ENCODE measurements around the gene GPR35.

DNA sequence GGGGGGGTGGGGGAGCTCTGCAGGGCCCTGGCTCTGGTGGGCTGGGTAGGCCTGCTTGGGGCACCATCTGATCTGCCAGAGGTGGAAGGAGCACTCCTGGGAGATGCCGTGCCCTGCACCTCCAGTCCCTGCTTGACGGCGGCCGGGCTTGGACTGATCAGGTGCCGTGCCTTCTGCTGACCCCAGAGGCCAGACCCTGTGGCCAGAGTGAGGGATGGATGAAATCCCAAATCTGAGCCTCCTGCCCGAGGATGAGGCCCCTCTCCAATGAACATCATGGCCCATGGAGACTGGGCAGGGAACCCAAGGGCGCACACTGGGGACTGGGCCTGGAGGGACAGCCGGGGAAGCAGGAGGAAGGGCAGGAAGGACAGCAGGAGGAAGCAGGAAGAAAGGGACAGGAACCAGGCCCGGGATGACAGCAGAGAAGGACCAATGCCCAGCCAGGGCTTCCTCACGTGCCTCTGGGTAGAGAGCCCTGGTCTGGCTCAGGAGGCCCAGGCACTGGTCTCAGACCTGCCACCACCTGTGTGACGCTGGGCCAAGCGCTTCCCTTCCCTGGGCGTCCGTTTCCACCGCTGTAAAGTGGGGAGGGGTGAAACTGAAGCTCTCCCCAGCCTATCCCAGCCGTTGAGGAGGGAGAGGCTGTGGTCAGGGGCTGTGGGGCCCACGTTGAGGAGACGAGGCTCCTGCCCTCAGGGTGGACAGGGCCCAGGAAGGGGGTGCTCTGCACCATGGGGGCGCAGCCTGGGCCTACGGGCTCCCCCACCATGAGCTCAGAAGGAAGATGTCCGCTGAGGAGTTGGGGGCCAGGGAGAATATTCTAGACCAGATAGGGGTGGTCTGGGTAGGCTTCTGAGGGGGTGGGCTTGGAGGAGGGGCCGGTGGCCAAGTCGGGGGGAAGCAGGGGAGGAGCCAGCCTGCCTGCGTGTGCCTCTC is 1.0 kb upstream of the GPR35 start:
- TF ChIP-seq EZH2 (IDR thresholded peaks at IDR 0.05; ENCODE audit: borderline replicate concordance, low read depth, low read length, severe bottlenecking), result no peak
- TF ChIP-seq, protein P1, sequence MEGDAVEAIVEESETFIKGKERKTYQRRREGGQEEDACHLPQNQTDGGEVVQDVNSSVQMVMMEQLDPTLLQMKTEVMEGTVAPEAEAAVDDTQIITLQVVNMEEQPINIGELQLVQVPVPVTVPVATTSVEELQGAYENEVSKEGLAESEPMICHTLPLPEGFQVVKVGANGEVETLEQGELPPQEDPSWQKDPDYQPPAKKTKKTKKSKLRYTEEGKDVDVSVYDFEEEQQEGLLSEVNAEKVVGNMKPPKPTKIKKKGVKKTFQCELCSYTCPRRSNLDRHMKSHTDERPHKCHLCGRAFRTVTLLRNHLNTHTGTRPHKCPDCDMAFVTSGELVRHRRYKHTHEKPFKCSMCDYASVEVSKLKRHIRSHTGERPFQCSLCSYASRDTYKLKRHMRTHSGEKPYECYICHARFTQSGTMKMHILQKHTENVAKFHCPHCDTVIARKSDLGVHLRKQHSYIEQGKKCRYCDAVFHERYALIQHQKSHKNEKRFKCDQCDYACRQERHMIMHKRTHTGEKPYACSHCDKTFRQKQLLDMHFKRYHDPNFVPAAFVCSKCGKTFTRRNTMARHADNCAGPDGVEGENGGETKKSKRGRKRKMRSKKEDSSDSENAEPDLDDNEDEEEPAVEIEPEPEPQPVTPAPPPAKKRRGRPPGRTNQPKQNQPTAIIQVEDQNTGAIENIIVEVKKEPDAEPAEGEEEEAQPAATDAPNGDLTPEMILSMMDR (IDR thresholded peaks at IDR 0.05; ENCODE audit: borderline replicate concordance, extremely low read depth, low read length, poor library complexity, severe bottlenecking), result no peak

All from DND-41 (cell line).